Measurements from ENCODE around the gene SLC25A21. TPM values are rescaled to one million over a fixed set of nuclear protein-coding genes. Genes with fewer than 3 reads are reported as not detected.

Gene SLC25A21
- total and polyA plus RNA-seq, 10 donors, result 0.06 to 1.1 (median 0.22) TPM; not detected in 2

- no peak overlapping the region for H3K4me3 ChIP-seq
- TF ChIP-seq POLR2A (IDR thresholded peaks at IDR 0.05) (no peak), CTCF (IDR thresholded peaks at IDR 0.05 in 8 of 11, conservative IDR thresholded peaks at IDR 0.05 in 3 of 11) (no peak), POLR2AphosphoS5 (IDR thresholded peaks at IDR 0.05) (no peak)
- intact Hi-C loops (cut with DNase I; ENCODE audit: low total_unique reads), result no loop called here
- no peak for DNase-seq
- H3K9me3 ChIP-seq, result no peaks in the 10 kb centered on the region
- 90 to 96% (median 94%) methylated on average over 3 of the region's 3 CpGs for WGBS, 5 donors
- no peaks in the 10 kb centered on the region for H3K4me1 ChIP-seq
- H3K27me3 ChIP-seq (replicated peaks in 1 of 7), result no peaks in the 10 kb centered on the region
- H3K36me3 ChIP-seq, result no peaks in the 10 kb centered on the region
- no peak overlapping the region for H3K27ac ChIP-seq
These were observed 84.9 kb downstream of the SLC25A21 start for GRCh38 chr14:37087520-37087919.

- H3K36me3 ChIP-seq, result no peaks in the 10 kb centered on the region
- H3K27me3 ChIP-seq (replicated peaks in 1 of 7), result no peaks in the 10 kb centered on the region
- intact Hi-C loops (cut with DNase I; ENCODE audit: low total_unique reads), result no loop called here
- no peak overlapping the region for H3K27ac ChIP-seq
- 66 to 79% (median 70%) methylated on average over 5 of the region's 5 CpGs for WGBS, 5 donors
- TF ChIP-seq POLR2A (IDR thresholded peaks at IDR 0.05), result no peak
- no peak for TF ChIP-seq CTCF (IDR thresholded peaks at IDR 0.05 in 8 of 11, conservative IDR thresholded peaks at IDR 0.05 in 3 of 11)
- no peak for TF ChIP-seq POLR2AphosphoS5 (IDR thresholded peaks at IDR 0.05)
- no peaks in the 10 kb centered on the region for H3K4me1 ChIP-seq
- no peak for DNase-seq
- no peaks in the 10 kb centered on the region for H3K9me3 ChIP-seq
- no peak overlapping the region for H3K4me3 ChIP-seq
These were observed 88.8 kb downstream of the SLC25A21 start for GRCh38 chr14:37083599-37083998.

GRCh38 chr14:37082449-37082848 lies 90.0 kb downstream of the SLC25A21 start:
- Histone ChIP-seq H3K9me3 (no peaks in the 10 kb centered on the region), H3K27ac (no peak overlapping the region), H3K27me3 (replicated peaks in 1 of 7) (no peaks in the 10 kb centered on the region), H3K36me3 (no peaks in the 10 kb centered on the region), H3K4me1 (no peaks in the 10 kb centered on the region), H3K4me3 (no peak overlapping the region)
- DNase-seq, result no peak
- no peak for TF ChIP-seq POLR2AphosphoS5 (IDR thresholded peaks at IDR 0.05)
- TF ChIP-seq POLR2A (IDR thresholded peaks at IDR 0.05), result no peak
- no peak for TF ChIP-seq CTCF (IDR thresholded peaks at IDR 0.05 in 8 of 11, conservative IDR thresholded peaks at IDR 0.05 in 3 of 11)
- intact Hi-C loops (cut with DNase I; ENCODE audit: low total_unique reads), result no loop called here
- WGBS, 5 donors, result 0 to 3% (median 0%) methylated on average over 1 of the region's 1 CpG

- H3K4me1 ChIP-seq, result no peaks in the 10 kb centered on the region
- H3K36me3 ChIP-seq, result no peaks in the 10 kb centered on the region
- H3K27me3 ChIP-seq (replicated peaks in 1 of 7), result no peaks in the 10 kb centered on the region
- TF ChIP-seq POLR2AphosphoS5 (IDR thresholded peaks at IDR 0.05) (no peak), CTCF (IDR thresholded peaks at IDR 0.05 in 8 of 11, conservative IDR thresholded peaks at IDR 0.05 in 3 of 11) (no peak), POLR2A (IDR thresholded peaks at IDR 0.05) (no peak)
- intact Hi-C loops (cut with DNase I; ENCODE audit: low total_unique reads), result no loop called here
- H3K4me3 ChIP-seq, result no peak overlapping the region
- no peak overlapping the region for H3K27ac ChIP-seq
- no peak for DNase-seq
- no peaks in the 10 kb centered on the region for H3K9me3 ChIP-seq
These were observed 90.5 kb downstream of the SLC25A21 start for GRCh38 chr14:37081856-37082255.
